ENCODE results near the gene PLXNC1.

DNA sequence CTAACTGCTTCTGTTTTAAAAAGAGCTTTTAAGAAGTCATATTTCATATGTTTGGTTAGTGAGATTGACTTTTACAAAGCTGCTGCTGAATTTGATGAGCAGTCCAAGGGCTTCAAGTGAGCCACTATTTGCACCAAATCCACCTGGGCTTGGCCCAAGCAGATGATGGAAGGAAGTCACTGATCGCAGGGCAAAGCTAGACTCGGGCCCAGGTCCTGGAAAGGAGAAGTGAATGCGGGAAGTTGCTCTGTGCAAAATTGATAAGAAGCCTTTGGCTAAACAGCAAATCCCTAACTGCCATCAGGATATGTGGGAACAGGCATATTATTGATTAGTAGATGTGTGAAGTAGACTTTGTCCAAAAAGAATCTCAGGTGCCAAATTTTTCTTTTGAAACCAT is 30.5 kb downstream of the PLXNC1 start:
- TF ChIP-seq NCOA6 (IDR thresholded peaks at IDR 0.05) (no peak), JUNB (CRISPR knock-in tag; conservative IDR thresholded peaks at IDR 0.05) (no peak), RBM22 (IDR thresholded peaks at IDR 0.05; ENCODE audit: low read depth, low read length, poor library complexity, severe bottlenecking) (no peak), HDAC2 (IDR thresholded peaks at IDR 0.05) (no peak), ZNF76 (CRISPR knock-in tag; IDR thresholded peaks at IDR 0.05; ENCODE audit: borderline replicate concordance) (no peak), DMBX1 (CRISPR knock-in tag; IDR thresholded peaks at IDR 0.05; ENCODE audit: borderline replicate concordance) (no peak)
- TF ChIP-seq, protein P1, sequence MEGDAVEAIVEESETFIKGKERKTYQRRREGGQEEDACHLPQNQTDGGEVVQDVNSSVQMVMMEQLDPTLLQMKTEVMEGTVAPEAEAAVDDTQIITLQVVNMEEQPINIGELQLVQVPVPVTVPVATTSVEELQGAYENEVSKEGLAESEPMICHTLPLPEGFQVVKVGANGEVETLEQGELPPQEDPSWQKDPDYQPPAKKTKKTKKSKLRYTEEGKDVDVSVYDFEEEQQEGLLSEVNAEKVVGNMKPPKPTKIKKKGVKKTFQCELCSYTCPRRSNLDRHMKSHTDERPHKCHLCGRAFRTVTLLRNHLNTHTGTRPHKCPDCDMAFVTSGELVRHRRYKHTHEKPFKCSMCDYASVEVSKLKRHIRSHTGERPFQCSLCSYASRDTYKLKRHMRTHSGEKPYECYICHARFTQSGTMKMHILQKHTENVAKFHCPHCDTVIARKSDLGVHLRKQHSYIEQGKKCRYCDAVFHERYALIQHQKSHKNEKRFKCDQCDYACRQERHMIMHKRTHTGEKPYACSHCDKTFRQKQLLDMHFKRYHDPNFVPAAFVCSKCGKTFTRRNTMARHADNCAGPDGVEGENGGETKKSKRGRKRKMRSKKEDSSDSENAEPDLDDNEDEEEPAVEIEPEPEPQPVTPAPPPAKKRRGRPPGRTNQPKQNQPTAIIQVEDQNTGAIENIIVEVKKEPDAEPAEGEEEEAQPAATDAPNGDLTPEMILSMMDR (IDR thresholded peaks at IDR 0.05 in 2 of 3, conservative IDR thresholded peaks at IDR 0.05 in 1 of 3; ENCODE audit: insufficient read depth in 2 of 3, low read depth in 1 of 3, low read length in 3 of 3) = no peak
- TF ChIP-seq, protein P2, sequence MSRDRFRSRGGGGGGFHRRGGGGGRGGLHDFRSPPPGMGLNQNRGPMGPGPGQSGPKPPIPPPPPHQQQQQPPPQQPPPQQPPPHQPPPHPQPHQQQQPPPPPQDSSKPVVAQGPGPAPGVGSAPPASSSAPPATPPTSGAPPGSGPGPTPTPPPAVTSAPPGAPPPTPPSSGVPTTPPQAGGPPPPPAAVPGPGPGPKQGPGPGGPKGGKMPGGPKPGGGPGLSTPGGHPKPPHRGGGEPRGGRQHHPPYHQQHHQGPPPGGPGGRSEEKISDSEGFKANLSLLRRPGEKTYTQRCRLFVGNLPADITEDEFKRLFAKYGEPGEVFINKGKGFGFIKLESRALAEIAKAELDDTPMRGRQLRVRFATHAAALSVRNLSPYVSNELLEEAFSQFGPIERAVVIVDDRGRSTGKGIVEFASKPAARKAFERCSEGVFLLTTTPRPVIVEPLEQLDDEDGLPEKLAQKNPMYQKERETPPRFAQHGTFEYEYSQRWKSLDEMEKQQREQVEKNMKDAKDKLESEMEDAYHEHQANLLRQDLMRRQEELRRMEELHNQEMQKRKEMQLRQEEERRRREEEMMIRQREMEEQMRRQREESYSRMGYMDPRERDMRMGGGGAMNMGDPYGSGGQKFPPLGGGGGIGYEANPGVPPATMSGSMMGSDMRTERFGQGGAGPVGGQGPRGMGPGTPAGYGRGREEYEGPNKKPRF (IDR thresholded peaks at IDR 0.05; ENCODE audit: low read depth, low read length) = no peak

Data from K562 (cell line).